Measurements from ENCODE around the gene NECTIN1. TPM values are rescaled to one million over a fixed set of nuclear protein-coding genes. Genes with fewer than 3 reads are reported as not detected.

NECTIN1 gene
- total RNA-seq, 1 donor from 2014 or later: 2.2 TPM

DNA sequence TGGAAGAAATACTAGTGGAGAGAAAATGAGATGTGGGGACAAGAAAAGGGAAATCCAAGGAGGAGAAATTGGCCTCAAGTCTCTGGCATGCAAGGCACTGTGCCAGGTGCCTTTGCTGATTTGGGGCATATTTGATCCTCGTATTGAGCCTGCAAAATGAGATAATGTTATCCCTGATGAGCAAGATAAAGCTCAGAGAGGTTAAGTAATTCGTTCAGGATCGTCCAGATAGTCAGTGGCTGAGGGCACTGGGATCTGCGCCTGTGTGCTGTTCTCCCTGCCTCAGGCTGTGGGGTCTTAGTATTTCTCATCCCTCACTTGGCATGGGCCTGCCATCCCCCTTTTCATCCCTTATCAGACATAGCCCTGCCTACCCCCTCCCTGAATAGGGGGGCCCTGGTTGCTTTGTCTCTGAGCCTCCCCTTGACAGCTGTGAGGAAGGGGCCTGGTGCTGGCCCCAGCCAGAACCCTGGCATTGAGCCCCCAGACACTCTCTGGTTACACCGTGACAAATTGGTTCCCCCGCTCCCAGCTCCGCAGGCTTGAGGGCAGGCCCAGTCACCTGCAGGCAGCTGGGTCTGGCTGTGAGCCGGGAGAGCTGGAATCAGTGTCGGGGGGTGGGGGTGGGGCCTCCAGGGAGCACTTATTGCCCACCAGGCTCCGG, 85.7 kb downstream of the NECTIN1 start:
- DNase-seq (ENCODE audit: low read depth in 2 of 2): no peak

DNA sequence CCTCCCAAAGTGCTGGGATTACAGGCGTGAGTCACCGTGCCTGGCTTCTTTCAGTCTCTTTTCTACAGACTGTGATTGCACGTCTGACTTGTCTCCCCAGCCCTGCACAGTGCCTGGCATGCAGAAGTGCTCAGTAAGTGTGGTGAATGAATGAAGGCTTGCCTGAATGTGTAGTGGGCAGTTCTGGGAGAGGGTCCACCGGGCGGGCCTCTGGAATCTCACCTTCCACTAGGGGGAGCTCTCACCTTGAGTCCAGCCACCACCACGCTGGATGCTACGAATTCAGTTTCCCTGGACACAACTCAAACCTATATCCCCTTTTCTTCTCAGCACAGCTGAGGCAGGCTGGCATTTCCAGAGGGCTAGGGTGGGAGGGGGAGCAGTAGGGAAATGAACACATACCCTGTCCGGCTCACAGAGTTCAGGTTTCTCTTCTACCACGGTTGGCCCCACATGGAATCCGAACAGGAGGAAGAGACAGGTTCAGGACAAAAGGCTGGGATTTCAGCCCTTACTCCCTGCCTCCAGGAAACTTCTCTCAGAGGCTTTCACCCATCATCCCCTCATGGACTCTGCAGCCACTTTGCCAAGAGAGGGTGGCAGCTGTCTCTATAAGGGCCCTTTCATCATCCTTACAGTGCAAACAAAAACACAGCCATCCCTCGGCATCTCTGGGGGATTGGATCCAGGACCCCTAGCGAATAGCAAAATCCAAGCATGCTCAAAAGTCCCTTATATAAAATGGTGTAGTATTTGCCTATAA, 86.8 kb downstream of the NECTIN1 start:
- peak; percentile 28 to 49 for DNase-seq (ENCODE audit: low read depth in 2 of 2)

DNA sequence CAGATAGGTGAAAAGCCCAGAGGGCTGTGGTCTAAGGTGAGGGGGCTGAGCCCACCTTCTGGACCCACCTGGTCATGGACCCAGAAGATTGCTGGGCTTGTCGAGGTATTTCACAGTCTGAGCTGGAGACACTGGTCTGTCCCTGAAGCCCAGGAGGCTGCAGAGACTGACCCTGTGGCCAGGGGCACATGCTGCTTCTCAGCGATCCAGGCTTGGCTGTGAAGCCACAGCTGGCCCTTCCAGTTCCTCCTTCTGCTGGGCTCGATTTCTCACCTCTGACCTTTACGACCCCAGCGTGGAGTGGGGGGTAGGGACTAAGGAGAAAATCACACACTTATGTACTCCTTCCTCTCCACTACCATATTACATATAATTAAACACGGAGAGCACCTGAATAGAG, 88.5 kb downstream of the NECTIN1 start:
- DNase-seq (ENCODE audit: low read depth in 2 of 2): no peak

DNA sequence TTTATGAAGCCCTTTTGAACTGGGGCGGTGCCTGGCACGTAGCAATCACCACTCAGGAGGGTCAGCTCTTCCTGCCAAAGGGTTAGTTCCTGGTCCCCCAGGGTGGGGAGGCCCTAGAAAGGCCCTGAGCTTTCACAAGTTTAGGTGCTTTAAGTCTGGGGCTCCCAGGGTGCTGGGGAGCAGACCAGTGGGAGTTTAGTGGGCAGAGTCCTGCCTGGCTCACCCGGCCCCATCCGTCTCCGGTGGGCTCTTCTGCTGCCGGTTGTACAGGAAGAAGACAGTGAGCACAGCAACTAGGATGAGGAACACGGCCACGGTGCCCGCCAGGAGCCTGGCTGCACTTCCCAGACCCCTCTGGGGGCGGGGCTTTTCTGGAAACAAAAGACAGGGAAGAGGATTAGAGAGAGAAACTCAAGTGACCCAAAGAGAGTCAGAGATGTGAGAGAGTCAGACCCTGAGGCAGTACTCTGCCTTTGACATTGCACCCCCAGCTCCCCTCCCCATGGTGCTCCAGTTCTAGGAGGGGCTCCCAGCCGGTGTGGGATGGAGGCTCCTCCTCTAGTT, 89.3 kb downstream of the NECTIN1 start:
- no peak for DNase-seq (ENCODE audit: low read depth in 2 of 2)

DNA sequence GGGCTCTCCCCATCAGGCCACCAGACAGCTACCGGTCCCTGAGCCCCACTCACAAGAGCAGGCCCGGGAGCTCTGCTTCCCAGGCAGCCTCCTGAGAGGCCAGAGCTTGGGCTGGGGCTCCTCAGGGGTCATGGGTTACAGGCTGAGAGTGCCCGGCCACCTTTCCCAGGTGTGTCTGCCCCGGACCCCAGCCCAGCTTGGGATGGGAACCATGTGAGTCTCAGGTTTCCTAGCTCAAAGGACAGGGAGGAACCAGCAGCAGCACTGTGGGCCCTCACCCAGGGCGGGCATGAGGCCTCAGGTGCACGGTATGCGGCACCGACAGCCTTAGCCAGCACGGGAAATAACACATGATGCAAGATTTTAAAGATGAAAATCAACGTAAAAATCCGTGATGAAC, 90.1 kb downstream of the NECTIN1 start:
- no peak for DNase-seq (ENCODE audit: low read depth in 2 of 2)

DNA sequence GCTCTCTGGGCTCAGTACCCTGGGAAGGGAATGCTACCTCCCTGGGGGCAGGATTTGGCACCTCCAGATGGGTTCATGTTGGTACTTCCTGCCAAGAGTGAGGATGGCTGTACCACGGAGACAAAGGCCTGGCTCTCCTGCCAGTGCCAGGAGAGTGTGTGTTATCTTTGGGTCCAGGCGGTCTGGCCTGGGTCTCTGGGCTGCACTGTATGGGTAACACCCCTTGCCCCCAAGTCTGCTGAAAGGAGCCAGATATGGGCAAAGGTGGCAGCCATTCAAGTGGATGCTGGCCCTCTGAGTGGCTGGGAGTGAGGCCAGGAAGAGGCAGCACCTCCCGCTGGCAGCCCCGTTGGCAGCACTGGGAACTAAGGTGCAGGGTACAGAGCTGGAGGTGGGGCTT, 91.5 kb downstream of the NECTIN1 start:
- no peak for DNase-seq (ENCODE audit: low read depth in 2 of 2)

DNA sequence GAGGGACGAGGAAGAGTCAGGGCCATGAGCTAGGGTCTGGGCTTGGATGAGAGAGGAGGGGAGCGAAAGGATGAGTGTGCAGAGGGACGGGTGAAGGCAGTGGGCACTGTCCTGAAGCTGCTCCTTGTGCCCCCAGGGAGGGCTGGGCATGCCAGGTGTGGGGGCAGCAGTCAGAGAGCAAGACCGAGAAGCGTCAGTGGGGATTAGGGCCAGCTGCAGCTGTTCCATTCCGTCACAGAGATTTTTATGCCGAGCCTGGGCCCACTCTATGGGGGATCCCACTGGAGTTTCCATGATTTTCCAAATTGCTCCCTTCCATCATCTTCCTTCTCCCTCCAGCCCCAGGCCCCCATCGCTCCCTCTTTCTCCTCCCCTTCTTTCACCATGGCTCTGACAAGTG, 93.2 kb downstream of the NECTIN1 start:
- DNase-seq (ENCODE audit: low read depth in 2 of 2): no peak

DNA sequence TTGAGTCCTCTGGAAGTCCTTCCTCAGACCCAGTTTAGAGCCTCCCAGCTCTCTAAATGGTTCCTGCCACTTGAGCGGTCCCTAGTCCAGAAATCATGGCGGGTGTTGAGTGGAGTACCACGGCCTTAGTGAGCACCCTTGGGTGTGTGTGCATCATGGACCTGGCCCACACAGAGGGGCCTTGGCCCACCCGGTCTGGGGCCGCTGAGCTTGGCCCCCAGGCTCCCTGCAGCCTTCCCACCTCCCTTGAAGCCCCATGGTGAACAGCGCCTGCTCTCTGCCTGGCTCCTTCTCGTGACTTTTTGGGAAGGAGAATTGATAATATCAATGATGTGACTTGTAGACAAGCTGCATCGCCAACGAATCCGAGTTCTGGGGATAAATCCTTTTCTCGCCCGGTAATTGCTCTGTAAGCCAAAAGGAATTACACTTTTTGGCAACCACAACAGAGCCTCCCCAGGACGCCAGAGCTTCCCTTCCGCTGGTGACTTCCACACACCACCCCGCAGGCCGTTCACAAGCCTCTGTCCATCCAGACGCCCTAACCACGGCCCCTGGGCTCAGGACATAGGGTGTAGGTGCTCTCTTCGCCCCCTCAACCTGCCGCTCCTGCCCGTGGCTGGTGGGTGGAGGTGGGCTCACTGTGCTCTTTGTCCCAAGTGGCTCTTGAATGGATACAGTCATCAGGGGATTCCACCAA, 93.8 kb downstream of the NECTIN1 start:
- DNase-seq (ENCODE audit: low read depth in 2 of 2): no peak

DNA sequence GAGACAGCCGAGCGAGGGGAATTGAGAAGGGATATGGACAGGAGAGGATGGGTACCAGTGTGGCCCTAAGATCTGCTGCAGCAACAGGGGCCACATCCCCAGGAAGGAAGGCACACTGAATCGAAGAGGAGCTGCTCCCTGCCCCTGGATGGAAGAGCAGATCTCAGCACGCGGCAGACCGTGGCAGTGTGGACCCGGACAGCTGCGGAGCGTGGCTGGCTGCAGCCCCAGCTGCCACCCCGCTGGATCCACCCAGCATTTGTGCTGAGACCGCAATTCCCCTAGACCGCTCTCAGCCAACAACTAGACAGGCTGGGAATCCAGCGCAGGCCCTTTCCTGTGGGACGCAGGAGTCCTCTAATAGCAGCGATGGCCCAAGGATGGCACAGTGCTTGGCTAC, 94.7 kb downstream of the NECTIN1 start:
- DNase-seq (ENCODE audit: low read depth in 2 of 2): no peak

DNA sequence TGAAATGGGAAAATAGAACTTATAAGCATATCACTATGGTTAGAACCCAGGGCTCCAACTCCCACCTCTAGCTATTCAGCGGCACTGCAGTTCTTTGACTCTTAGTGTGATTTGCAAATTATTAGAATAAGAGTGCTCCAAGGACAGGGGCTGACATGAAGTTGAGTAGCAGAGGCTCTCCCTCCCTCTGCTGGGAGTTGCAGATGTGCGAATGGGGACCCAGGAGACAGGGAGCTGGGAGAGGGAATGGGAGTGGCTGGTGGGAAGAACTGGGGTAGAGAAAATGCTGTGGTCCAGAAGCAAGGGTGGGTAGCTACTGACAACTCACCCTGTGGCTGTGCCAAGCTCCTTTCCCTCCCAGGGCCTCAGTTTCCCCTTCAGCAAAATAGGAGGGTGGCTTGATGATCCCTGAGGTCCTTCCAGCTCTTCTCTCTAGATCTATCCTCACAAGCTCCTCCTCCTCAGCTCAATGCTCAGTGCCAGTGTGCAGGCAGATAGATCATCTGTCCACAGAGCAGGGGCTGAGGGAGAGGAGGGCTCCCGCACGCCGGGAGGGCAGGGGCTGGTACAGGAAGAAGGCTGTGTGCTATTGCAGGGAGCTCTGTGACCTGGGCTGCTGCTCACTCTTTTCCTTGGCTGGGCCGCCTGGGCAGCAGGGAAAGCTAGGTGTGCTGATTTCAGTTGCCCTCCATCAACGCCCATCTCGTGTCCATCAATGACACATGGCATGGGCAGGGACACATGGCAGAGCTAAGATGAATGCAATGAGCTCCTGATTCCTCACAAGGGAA, 99.0 kb downstream of the NECTIN1 start:
- no peak for DNase-seq (ENCODE audit: low read depth in 2 of 2)

DNA sequence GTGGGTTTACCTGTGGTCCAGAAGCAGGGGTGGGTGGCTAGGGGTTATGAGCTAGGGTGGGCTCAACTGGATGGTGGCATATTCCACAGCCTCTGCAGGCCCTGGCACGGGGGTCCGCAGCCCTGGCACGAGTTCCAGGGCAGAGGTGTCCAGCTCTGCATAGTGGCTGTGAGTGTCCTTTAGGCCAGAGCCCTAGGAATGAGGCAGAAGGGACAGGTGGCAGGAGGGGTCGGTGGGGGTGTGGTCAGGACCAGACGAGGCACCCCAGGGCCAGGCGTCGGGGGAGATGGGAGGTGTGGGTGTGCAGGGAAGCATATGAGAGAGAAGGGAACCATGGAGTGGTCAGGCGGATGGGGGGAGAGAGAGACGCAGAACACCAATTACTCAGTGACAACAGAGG, 99.9 kb downstream of the NECTIN1 start:
- DNase-seq (ENCODE audit: low read depth in 2 of 2): no peak

DNA sequence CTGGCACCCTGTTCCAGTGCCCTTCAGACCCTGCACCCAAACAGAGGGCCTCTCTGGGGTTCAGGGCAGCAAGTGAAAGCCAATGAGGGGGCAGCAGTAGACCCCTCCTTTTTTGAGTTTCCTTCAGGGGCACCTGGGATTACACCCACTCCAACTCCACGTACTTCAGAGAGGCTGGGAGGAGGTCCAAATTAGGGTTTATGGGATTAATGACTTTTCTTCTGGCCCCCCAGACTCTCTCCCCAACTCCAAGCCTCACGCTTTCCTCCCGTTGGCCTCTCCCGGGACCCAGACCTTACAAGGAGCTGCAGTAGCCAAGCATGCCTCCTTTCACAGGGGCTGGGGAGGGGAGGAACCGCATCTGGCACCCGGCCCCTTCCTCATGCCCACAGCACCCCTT, 101.7 kb downstream of the NECTIN1 start:
- DNase-seq (ENCODE audit: low read depth in 2 of 2): no peak

DNA sequence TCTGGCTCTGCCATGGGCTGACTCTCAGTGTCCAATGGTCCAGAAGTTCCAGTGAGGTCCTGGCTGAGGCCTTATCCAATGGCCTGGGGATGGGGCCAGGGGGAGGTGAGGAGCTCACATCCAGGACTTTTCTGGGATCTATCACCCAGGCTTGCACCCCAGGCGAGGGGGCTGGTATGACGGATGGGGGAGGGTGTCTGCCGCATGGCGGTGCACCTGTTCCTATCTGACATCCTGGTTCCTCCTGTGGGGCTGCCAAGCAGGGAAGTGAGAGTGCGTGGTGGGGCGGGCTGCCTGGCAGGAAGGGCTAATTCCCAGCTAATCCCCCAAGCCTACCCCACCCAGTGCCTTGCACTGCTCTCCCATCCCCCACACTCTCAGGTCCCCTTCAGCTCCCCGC, 102.1 kb downstream of the NECTIN1 start:
- no peak for DNase-seq (ENCODE audit: low read depth in 2 of 2)

DNA sequence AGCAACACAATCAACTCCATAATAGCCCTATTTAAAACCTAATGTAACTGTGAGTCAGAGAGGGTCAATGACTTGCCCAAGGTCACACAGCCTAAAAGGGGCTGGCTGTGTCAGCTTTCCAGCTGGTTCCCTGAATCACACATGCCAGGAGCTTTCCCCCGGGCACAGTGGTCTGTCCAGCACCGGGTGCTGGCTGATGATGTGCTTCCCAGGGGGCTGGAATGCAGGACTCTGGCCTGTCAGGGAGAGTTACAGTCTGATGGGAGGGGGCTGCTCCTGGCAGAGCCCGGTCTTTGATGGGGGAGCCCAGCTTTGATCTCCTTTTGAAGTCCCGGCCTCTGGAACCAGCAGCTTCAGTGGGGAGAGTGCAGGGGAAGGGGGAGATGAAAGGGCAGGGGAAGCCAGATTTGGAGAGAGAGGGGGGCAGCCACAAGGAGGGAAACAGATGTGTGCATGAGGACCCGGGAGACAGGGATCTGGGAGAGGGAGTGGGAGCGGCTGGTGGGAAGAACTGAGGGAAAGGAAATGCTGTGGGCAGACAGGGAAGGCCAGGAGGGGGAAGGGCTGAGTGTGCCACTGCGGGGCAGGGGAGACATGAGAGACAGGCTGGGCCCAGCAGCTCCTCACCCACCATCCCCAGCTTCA, 102.7 kb downstream of the NECTIN1 start:
- no peak for DNase-seq (ENCODE audit: low read depth in 2 of 2)

DNA sequence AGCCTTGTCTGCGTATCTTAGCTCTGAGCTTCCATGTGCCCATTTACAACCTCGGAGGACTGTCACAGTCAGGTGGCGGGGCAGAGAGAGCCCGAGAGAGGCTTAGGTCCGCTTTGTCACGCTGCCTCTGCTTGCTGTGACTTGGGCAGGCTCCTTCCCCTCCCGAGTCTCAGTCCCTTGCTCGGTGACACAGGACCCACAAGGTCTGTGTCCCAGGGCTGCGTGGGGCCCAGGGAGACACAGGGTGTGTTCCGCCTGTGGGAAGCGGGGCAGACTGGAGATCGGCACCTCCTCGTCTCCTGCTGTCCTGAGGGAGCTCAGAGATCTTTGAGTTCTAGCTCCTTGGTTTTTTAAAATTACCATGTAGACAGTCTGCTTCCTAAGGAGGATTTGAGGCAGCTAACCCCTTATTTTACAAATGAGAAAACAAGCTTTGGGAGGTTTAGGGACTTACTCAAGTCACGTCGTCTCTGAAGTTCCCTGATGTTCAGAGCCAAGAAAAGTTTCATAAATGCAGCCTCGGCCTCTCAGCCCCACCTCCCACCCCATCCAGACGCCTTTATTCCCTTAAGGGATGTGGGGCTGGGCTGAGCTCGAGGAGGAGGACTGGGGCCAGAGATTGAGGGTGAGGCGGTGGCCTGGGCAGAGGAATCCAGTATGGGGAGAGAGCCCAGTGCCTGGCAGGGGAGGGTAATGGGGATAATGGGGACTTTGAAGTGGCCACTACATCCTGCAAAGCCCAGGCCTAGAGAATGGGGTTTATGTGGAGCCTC, 103.6 kb downstream of the NECTIN1 start:
- no peak for DNase-seq (ENCODE audit: low read depth in 2 of 2)

DNA sequence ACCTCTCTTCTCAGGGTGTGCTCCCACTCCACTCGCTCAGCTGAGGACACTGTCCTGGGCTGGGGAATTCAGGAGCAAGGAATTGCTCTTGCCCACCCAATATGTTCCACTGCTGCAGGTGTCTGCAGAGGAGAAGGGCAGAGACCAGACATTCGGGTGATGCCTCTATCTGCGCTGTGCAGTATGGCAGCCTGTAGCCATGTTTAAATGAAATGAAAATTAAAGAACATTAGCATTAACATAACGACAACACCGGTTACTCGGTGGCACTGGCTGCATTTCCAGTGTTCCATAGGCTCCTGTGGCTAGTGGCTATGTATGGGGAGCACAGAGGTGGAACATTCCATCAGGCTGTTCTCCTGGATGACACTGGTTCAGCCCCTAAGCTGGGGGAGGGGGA, 104.4 kb downstream of the NECTIN1 start:
- no peak for DNase-seq (ENCODE audit: low read depth in 2 of 2)

DNA sequence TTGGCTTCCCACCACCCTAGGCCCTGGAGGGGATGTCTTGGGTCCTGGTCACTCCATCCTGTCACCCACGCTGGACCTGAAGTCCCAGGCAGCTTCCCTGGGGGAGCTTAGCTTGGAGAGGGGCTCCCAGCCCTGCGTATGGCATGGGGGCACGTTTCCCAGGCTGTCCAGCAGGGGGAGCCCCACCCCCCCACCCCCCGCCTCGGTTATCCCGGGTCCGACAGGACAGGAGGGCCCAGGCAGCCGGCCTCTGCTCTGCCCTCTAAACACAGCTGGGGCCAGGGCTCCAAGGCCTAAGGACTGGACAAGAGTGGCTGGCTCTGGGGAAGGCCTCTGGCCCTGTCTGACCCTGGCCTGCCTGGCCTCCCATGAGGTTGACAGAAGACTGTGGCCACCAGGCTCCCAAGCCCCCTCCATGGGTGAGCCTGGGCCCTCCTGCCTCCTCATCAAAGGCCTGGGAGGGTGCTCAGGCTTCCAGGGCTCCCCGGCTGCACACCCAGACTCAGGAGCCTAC, 104.8 kb downstream of the NECTIN1 start:
- no peak for DNase-seq (ENCODE audit: low read depth in 2 of 2)

DNA sequence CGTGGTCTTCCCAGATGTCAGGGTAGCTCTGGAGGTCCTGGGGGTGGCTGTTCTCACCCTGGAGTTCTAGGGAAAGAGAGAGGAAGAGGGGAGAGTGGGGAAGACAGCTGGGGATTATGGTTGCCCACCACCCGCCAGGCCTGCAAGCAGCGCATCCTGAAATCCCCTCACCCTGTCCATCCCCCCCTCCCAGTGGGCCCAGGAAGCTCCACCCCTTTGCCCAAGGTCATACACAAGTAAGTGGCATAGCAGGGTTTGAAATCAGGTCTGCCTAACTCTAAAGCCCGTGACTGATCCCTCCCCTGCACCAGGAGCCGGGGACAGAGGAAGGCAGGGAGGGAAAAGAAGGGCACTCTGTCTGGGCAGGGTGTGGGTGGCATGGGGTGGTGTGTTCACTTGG, 105.3 kb downstream of the NECTIN1 start:
- DNase-seq (ENCODE audit: low read depth in 2 of 2): no peak

DNA sequence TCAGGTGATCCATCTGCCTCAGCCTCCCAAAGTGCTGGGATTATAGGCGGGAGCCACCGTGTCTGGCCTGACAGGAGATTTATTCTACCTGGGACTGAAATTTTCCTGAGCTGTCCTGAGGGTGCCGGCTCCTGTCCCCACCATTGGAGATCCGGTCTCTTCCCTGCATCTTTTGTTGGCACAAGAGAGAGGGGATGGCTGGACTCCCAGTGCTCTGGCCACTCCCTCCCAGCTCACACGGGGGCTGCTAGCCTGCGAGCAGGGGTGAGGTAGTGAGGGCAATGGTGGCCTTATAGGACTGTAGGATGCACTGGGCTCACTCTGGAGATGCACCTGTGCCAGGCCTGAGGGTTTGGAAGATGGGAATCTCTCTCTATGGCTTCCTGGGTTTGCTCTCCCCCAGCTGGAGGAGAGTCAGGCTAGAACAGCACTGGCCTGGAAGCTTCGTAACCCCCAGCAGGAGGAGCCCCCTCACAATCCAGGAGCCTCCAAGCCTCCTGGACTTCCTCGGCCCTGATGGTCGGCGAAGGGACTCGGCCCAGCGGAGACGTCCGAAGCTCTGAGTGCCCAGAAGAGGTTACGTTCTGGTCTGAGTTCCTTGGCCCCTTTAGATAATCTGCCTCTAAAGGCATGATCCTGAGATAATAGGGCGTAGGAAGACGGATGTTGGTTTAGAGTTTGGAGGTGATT, 106.4 kb downstream of the NECTIN1 start:
- no peak for DNase-seq (ENCODE audit: low read depth in 2 of 2)

DNA sequence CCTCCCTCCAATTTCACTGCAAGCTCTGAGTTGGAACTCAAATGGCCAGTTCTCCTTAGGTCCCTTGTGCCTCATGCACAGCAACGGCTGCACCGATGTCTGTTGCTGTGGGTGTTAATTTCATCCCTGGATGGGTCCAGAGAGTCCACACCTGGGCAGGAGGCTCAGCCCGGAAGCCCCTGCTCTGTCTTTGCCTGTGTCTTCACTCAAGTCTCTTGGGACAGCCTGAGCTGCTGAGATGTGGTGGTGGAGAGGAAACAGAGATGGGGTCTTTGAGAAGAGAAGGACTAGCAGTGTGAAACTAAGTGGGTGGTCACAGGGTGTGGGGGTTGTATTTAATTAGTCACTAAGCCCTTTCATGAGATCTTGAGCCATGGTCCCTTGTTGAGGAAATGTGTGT, 109.3 kb downstream of the NECTIN1 start:
- DNase-seq (ENCODE audit: low read depth in 2 of 2): no peak

All from lung microvascular endothelial cell (primary cell).